ES-I3 (cell line): ENCODE measurements around the gene ARL6IP1.

ENCODE experiments used
- H3K36me3 ChIP-seq: 2 replicates; pipeline ENCODE4 v1.6.1; 2013; ENCODE audit warnings: mild to moderate bottlenecking, low read length, control low read depth, moderate library complexity; ENCODE audit not compliant: insufficient read depth
- H3K4me1 ChIP-seq: 2 replicates; pipeline ENCODE4 v1.6.1; 2013; ENCODE audit warnings: mild to moderate bottlenecking, control low read depth, low read length; ENCODE audit not compliant: insufficient read depth
- H3K9ac ChIP-seq: 2 replicates; pipeline ENCODE4 v1.6.1; 2013; ENCODE audit warnings: low read depth, mild to moderate bottlenecking, low read length, moderate library complexity
- H3K9me3 ChIP-seq: 2 replicates; pipeline ENCODE4 v1.6.1; 2013; ENCODE audit warnings: mild to moderate bottlenecking, low read length, moderate library complexity; ENCODE audit not compliant: control insufficient read depth, insufficient read depth

ARL6IP1 gene

DNA sequence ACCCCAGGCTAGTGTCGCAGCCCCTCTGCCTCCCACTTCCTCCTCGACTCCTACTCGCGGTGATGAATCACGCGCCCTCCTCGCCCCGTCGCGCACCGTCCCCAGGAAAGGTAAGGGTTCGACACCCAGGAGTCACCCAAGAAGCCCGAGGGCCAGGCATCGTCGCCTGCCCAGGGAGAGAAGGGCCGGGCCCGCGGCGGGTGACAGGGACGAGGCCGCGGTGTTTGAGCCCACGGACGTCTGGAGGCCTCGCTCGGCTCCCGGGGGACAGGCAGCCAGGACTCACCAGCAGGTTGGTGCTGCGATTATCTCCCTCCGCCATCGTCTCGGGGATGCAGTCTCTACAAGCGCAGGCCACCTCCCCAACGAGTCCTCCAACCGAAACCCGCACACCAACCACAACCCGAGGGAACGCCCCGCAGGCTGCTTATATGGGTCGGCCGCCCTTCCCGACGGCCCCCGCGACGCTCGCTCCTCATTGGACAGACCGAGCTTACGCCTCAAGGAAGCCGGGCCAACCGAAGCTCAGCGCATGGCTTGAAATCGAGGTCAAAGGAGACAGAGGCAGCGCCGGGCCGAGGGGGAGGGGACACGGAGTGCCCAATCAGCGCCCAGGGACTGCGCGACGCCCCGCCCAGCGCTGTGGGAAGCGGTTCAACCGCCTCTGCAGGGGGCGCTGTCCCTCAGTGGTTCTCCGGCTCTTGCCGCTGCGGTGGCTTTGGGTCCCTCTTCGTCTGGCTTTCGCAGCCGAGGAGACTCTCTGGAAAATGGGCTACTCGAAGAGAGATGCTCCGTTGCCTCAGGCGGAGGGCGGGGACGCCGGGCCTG, at the start of gene ARL6IP1:
TSS of gene ARL6IP1 (minus strand) at position 405 of the 828 bp plus-strand sequence. CDS start at position 322, 83 bp downstream.
- peaks cover 12% of the 10 kb centered on the region for H3K36me3 ChIP-seq
- H3K4me1 ChIP-seq, result peaks cover 31% of the 10 kb centered on the region
- peak within 1 kb of the TSS; percentile 99 for H3K9ac ChIP-seq
- H3K9me3 ChIP-seq, result no peaks in the 10 kb centered on the region

GRCh38 chr16:18846416-18846815, 45.1 kb upstream of the ARL6IP1 start:
- peaks cover 39% of the 10 kb centered on the region for H3K36me3 ChIP-seq
- H3K4me1 ChIP-seq, result 0 out of 2 replicates have a peak, but pooled peaks cover 6% of the 10 kb centered on the region
- H3K9ac ChIP-seq, result no peak overlapping the region
- no peaks in the 10 kb centered on the region for H3K9me3 ChIP-seq

- no peaks in the 10 kb centered on the region for H3K9me3 ChIP-seq
- peaks cover 28% of the 10 kb centered on the region for H3K36me3 ChIP-seq
Observed at GRCh38 chr16:18842565-18842964, 41.2 kb upstream of the ARL6IP1 start.

DNA sequence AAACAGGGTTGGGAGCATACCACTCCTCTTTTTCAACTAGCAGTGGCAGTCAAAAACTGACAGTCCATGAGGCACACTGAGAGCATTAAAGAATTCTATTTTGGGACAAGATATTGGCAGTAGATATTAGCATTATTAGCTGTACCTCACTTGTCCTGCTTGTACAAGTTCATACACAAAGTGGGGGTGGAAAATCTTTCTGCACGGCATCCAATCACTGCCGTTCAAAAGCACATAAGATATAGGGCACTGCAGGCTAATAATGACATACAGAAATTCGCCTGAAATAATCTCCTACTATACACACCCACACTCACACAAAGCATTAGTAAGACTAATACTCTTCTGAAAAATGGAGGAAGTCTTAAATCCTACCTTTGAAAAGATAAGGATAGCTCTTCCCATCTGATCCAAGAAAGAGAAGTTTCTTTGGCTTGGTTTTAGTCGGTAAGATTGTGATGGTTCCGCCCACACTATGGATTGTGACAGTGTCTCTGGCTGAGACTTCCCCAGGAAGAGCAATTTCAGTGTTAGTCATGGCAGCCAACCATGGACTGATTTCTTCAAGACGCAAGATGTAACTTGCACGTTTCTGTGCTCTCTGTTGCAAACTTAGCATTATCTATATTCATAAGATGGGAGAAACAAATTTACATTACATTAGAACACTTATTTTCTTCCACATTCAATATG, 40.6 kb upstream of the ARL6IP1 start:
- Histone ChIP-seq H3K4me1 (0 out of 2 replicates have a peak, but pooled peaks cover 6% of the 10 kb centered on the region), H3K9ac (no peak overlapping the region), H3K36me3 (peaks cover 30% of the 10 kb centered on the region), H3K9me3 (no peaks in the 10 kb centered on the region)

More at GRCh38 chr16:18842565-18842964, 41.2 kb upstream of the ARL6IP1 start:
- H3K4me1 ChIP-seq, result 0 out of 2 replicates have a peak, but pooled peaks cover 6% of the 10 kb centered on the region
- no peak overlapping the region for H3K9ac ChIP-seq

DNA sequence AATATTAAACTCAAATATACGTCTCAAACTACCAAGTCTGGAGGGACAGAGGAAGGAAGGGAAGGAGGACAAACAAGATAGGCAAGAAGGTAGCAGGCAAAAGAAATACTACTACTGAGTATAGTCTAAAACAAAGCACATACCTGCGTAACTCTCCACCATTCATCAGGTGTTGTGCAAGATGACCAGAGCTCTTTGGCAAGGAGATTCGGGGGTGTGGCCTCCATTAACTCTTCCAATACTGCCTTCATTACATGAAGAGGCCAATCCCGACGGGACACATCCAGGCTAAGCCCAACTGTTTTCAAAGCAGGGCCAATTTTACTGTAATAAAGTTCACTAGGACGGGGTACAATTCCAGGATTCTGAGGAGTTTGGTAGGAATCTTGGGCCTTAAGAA, 38.2 kb upstream of the ARL6IP1 start:
- H3K9ac ChIP-seq, result no peak overlapping the region
- no peaks in the 10 kb centered on the region for H3K4me1 ChIP-seq
- H3K36me3 ChIP-seq, result peaks cover 44% of the 10 kb centered on the region

DNA sequence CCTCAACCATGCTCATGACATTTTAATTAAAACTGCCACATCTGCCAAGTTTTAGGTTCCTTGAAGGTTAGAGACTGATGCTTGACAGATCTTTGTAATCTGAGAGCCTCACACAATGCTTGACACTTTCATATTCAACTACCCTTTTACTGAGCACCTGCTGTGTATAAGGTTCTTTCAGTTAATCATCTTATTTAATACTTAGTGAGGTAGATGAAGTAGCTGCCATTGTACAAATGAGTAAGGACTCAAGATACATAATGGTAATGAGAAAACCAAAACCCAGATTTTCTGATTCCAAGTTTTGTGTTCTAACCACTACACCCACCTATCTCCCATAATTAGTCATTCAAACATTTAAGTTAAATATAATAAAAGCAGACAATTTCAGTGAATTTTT, 35.4 kb upstream of the ARL6IP1 start:
- H3K36me3 ChIP-seq, result peaks cover 49% of the 10 kb centered on the region
- H3K9me3 ChIP-seq, result no peaks in the 10 kb centered on the region
- H3K4me1 ChIP-seq, result no peaks in the 10 kb centered on the region
- H3K9ac ChIP-seq, result no peak overlapping the region

More for the DNA sequence above, 38.2 kb upstream of the ARL6IP1 start:
- no peaks in the 10 kb centered on the region for H3K9me3 ChIP-seq

DNA sequence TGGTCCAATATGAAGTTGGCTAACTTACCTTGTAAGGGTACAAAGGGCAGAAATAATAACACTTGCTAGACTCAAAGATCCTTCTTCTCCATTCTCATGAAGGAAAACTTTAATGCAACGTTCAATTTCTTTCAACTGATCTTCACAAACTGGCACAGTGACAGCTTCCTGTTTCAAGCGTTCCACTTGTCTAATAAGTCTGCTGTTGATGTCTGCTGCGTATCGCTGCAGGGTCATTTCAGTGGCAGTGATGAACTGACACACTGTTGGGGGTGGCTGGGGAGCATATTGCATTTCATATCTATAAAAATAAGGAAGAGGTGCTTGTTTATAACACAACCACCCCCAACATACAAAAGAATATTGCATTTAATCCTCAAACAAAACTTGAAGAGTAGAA, 33.5 kb upstream of the ARL6IP1 start:
- no peaks in the 10 kb centered on the region for H3K9me3 ChIP-seq
- no peaks in the 10 kb centered on the region for H3K4me1 ChIP-seq
- H3K9ac ChIP-seq, result no peak overlapping the region
- H3K36me3 ChIP-seq, result peaks cover 56% of the 10 kb centered on the region

DNA sequence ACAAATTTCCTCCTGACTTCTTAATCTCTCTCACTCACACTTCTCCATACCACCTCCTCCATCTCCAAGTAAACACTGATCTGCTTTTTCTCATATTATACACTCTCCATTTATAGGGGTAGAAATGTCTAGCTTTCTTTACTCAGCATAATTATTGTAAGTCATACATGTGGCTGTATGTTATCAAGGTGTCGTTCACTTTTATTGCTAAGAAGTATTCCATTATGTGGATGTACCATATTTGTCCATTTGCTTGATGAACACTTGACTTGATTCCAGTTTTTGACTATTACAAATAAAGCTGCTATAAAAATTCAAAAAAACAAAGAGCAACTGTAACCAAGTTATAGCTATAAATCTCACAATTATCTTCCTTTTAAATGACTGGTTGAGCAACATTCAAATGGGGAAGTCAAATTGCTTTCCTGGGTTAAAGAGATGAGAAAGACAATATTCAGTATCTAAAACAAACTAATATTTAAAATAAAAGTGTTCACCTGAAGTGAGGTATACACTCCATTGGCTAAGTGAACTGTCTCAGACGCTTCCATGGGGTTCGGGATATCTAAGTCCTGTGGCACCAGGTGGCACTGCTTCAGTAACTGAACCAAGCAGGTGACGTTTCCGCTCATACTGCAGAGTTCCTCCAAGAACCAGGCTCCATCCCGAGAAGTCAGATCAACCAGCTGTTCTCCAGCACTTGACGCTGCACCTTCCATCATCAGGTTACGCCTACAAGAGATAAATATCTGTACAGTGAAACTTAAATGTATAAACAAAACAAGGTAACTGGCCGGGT, 32.6 kb upstream of the ARL6IP1 start:
- peaks cover 50% of the 10 kb centered on the region for H3K36me3 ChIP-seq
- no peaks in the 10 kb centered on the region for H3K9me3 ChIP-seq
- H3K9ac ChIP-seq, result no peak overlapping the region
- no peaks in the 10 kb centered on the region for H3K4me1 ChIP-seq

- H3K9ac ChIP-seq, result no peak overlapping the region
- peaks cover 49% of the 10 kb centered on the region for H3K36me3 ChIP-seq
- H3K9me3 ChIP-seq, result no peaks in the 10 kb centered on the region
- H3K4me1 ChIP-seq, result no peaks in the 10 kb centered on the region
Observed at GRCh38 chr16:18832613-18833012, 31.3 kb upstream of the ARL6IP1 start.

GRCh38 chr16:18832006-18832405, 30.7 kb upstream of the ARL6IP1 start:
- Histone ChIP-seq H3K9me3 (no peaks in the 10 kb centered on the region), H3K36me3 (peaks cover 44% of the 10 kb centered on the region), H3K9ac (no peak overlapping the region), H3K4me1 (no peaks in the 10 kb centered on the region)

DNA sequence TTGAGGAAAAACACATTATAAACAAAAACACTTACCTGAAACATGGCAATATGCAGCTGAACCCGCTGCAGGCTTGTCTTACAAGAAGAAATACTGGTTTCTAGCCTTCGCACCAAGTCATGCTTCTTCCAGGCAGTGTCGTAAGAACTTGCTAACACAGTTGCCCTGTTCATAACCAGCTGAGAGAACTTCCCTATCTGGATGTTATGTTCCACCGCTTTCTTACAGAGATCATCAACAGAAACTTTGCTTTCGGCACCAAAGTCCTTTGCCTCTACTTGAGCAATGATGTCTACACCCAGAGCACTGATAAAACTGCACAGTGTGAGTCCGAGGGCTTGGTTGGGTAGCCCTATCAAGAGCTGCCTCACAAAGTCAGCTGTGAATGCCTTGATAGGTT, 27.9 kb upstream of the ARL6IP1 start:
- Histone ChIP-seq H3K9ac (no peak overlapping the region), H3K36me3 (peaks cover 22% of the 10 kb centered on the region), H3K4me1 (no peaks in the 10 kb centered on the region), H3K9me3 (no peaks in the 10 kb centered on the region)

DNA sequence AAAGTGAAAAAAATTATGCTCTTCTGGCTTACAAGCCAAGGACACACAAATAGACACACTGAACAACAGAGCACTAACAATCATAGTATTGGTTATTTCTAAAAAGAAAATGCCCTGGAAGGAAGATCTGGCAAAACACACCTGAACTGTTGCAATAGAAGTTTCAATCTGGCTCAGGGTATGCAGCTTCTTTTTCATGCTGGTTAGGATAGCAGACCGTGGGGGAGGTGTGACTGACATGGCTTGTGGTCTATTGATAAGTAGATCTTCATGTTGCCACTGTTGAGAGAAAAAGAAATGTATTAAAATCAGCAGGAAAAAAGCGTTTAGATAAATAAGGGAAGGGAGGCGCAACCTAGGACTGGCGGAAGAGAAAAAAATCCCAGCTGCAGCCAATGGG, 26.5 kb upstream of the ARL6IP1 start:
- H3K36me3 ChIP-seq, result peaks cover 20% of the 10 kb centered on the region
- no peaks in the 10 kb centered on the region for H3K9me3 ChIP-seq
- H3K4me1 ChIP-seq, result no peaks in the 10 kb centered on the region
- no peak overlapping the region for H3K9ac ChIP-seq

GRCh38 chr16:18816286-18816685, 14.9 kb upstream of the ARL6IP1 start:
- no peaks in the 10 kb centered on the region for H3K4me1 ChIP-seq
- peaks cover 25% of the 10 kb centered on the region for H3K36me3 ChIP-seq
- H3K9ac ChIP-seq, result no peak overlapping the region
- H3K9me3 ChIP-seq, result no peaks in the 10 kb centered on the region

GRCh38 chr16:18811925-18812324, 10.6 kb upstream of the ARL6IP1 start:
- no peaks in the 10 kb centered on the region for H3K4me1 ChIP-seq
- H3K9me3 ChIP-seq, result no peaks in the 10 kb centered on the region
- peaks cover 37% of the 10 kb centered on the region for H3K36me3 ChIP-seq
- no peak overlapping the region for H3K9ac ChIP-seq
